GM18505 (cell line): ENCODE data around the gene RELL1.

Experiments
- ATAC-seq: cut with Tn5 transposase; IDR thresholded peaks from one replicate; pipeline ENCODE4 v1.9.1; 2021; ENCODE audit not compliant: unreplicated experiment
- POLR2A ChIP-seq: IDR thresholded peaks from 4 replicates; pipeline ENCODE4 v1.6.1; 2011; ENCODE audit warnings: borderline replicate concordance; ENCODE audit not compliant: insufficient read depth, insufficient read length; ENCODE audit errors: extremely low read depth

RELL1 gene

DNA sequence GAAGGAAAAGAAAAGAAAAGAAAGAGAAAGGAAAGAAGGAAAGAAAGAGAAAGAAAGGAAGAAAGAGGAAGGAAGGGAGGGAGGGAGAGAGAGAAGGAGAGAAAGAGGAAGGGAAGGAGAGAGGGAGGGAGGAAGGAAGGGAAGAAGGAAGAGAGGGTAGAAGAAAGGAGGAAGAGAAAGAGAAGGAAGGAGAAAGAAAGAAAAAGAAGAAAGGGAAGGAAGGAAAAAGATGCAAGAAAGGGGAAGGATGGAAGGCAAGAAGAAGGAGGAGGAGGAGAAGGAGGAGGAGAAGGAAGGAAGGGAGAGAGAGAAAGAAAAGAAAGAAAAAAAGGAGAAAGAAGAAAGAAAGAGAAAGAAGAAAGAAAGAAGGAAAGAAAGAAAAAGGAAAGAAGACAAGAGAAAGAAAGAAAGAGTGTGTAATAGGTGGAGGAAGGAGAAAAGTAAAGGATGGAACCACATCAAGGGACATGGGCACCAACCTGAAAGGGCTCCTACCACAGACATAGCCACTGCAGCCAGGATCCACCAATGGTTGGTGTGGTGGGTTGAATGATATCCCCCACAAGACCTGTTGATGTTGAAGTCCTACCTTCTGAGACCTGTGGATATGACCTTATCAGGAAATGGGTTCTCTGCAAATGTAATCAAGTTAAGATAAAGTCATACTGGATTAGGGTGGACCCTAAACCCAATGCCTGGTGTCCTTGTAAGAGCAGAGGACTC lies 80.2 kb downstream of the RELL1 start:
- no peak for TF ChIP-seq POLR2A

GRCh38 chr4:37604461-37604860 lies 81.7 kb downstream of the RELL1 start:
- no peak for TF ChIP-seq POLR2A
- ATAC-seq, result no peak

More for the DNA sequence above, 80.2 kb downstream of the RELL1 start:
- ATAC-seq, result no peak

DNA sequence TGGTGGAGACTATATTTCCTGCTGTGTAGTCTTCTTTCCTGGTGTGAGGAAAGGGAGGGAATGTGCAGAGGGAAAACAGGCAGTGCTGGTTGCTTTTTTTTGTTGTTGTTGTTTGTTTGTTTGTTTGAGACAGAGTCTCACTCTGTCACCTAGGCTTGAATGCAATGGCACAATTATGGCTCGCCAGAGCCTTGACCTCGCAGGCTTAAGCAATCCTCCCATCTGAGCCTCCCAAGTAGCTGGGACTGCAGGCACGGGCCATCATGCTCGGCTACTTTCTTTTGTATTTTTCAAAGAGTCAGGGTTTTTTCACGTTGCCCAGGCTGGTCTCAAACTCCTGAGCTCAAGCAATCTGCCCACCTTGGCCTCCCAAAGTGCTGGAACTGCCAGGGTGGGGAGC lies 82.5 kb downstream of the RELL1 start:
- TF ChIP-seq POLR2A, result no peak
- ATAC-seq, result no peak

DNA sequence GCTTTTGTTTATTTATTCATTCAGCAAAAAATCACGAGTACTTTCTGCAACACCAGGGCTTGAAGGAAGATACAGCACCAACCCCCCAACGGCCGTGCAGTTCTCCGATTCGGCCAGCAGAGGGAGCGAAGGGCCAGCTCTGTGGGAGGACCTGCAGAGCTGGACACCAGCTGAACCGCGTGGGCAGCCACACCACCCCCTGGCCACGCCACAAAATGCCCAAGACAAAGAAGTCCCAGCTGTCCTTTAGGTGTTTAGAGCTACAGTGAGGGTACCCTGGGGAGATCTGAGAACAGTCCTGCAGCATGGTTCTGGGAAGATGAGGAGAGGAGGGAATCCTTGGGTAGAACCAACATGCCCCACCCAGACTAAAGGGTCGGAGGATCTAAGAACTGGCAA lies 83.1 kb downstream of the RELL1 start:
- no peak for ATAC-seq

DNA sequence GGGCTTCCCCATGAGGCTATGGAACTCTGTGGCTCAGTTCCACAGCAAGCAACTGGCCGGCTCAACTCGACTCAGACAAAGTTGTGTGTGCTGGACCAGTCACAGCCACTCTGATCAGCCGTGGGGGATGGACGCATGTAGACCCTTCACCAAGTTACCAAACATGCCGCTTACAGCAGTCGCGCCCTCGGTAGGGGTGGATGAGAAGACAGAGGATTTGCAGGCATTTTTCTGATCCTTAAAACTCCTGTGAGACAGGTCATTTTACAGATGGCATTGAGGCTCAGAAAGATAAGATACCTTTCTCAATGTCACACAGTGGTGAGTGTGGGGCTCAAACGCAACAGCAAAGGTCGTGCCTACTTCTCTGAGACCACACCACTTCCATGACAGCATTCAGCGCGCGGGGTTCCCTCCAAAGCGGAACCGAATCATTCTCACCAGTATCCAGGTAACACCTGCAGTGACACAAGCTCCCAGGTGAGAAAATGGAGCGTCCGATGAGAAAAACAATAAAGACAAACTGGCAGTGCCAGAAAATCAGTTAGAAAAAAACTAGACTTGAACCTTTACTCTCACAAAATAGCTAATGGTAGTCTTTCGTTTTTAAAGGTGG lies 83.6 kb downstream of the RELL1 start:
- no peak for TF ChIP-seq POLR2A
- no peak for ATAC-seq

More for the DNA sequence above, 83.1 kb downstream of the RELL1 start:
- TF ChIP-seq POLR2A, result no peak

DNA sequence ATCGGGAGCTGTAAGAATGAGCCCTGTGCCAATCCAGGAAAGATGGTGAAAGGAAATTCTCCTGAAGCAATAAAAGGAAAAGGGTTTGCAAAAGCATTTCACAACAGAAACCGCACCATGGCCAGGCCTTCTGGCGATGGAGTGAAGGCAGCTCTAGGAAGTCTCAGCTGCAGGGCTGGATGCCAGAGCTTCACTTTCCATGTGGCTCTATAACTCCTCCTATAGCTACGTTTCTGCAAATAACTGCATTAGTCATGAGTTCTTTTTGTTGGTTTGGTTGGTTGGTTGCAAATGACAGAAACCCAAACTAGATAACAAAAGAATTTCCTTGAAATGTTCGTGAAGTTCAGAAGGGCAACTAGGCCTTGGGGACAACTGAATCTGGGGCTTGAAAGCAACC lies 84.6 kb downstream of the RELL1 start:
- ATAC-seq, result no peak
- no peak for TF ChIP-seq POLR2A

DNA sequence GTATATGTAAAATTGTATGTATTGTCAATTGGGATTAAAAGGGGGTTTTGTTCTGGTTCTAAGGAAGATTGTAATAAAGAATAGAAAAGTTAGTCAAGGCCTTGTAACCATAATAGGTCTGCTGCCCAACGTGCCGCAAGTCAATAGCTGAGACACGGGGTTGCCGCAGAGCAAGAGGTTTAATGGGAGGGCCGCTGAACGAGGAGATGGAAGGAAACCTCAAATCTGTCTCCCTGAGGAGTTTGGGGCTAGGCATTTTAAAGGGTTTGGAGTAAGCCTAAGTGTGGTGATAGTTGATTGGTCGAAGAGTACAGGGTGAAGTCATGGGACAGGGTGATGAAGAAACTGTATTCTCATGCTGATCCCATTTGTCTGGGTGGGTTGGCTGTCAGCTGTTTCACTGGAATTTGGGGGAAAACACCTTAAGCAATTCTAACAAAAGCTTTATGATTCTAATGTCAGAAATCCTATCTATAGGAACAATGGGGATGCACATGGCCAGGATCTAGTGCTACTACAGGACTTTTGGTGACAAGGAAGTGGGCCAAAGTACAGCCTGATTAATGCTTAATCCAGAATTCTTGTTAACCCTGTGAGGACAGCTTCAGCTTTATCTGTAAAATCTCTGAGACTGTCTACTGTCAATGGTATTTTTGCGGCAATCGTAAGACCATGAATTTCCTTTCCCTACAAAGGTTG lies 86.9 kb downstream of the RELL1 start:
- ATAC-seq, result no peak
- TF ChIP-seq POLR2A, result no peak

DNA sequence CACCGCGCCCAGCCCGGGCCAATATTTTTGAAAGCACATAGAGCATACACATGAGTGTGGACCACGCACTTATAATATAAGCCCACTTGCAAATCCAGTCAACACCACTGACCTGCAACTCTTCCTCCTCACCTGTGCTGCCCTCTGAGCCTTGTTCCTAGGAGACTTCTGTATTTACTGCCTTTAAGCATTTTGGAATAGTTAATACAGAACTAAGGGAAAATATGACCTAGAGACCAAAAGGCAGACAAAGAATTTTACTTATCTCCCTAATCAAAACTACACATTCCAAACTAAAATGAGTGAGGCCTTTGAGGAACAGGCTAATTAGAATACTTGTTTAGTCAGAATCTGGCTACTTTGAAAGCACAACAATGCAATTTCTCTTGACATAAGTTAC lies 89.1 kb downstream of the RELL1 start:
- TF ChIP-seq POLR2A, result no peak
- ATAC-seq, result no peak

DNA sequence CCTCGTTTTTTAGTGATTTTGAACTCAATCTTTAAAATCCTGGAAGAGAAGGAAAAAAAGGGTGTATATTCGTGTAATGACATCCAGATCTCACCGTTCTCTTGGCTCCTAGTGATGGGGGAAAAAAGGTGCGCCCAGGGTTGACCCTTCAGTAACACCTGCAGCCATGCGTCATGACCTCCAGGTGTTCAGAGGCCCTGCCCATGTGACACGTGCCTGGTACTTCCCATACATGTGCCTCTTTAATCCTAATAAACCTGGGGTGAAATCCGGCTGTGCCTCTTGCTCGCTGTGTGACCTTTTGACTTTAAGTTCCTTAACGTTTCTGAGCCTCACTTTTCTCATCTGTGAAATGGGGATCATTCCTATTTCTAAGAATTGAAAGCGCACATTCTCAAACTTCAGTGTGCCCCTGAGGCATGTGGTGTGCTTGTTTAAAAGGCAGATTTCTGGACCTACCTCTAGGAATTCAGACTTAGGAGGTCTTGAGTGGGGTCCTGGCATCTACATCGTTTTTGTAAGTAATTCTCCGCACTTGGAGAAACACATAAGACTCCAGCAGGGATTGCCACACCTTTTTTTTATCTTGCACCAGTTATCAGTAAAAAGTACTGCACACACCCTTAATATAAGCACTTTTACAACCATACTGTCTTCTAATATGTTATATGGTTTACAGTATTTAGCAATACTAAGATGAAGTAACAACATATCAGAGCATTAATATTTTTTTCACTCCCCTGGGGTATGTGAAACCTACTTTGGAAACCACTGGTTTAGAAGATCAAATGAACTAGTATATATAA lies 90.1 kb downstream of the RELL1 start:
- ATAC-seq, result no peak
- TF ChIP-seq POLR2A, result no peak

GRCh38 chr4:37594099-37594498 lies 92.1 kb downstream of the RELL1 start:
- TF ChIP-seq POLR2A, result no peak
- no peak for ATAC-seq

DNA sequence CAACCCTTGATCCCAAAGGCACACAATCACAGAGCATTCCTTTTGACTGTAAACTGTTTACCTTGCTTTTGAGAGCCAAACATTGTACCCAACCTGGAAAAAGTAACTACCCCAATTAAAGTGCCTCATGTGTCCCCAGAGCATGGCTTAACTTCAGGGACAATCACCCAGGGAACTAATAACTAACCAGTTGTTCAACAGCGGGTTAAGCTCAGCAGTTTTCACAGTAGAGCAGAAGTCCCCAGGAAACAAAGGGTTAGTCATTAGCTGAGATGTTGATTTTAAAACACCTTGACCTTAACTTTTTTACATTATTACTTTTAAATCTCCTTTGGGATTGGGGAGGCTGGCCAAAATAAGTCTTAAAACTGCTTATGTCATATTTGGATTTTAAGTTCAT lies 94.8 kb downstream of the RELL1 start:
- no peak for TF ChIP-seq POLR2A
- no peak for ATAC-seq

GRCh38 chr4:37590016-37590415 lies 96.2 kb downstream of the RELL1 start:
- TF ChIP-seq POLR2A, result no peak
- no peak for ATAC-seq

GRCh38 chr4:37588150-37588549 lies 98.0 kb downstream of the RELL1 start:
- no peak for TF ChIP-seq POLR2A
- no peak for ATAC-seq
